Liver (tissue), 9 donors: ENCODE results near the gene TEX261. TPM values are rescaled to one million over a fixed set of nuclear protein-coding genes. Genes with fewer than 3 reads are reported as not detected.

Experiments
- DNase-seq: peaks from one replicate; pipeline ENCODE4 v3.0.0-alpha.2; 2017; ENCODE audit warnings: low spot score
- H3K27ac ChIP-seq, 2 donors: one replicate each; pipeline ENCODE4 v1.7.0; 2013; ENCODE audit warnings: inconsistent platforms in 2 of 2, low read length in 2 of 2, control low read depth in 1 of 2, low read depth in 1 of 2, mild to moderate bottlenecking in 1 of 2
- H3K27me3 ChIP-seq, 4 donors: one replicate each; pipeline versions ENCODE4 v1.6.1 to v1.7.0; 2013; ENCODE audit warnings: low read length in 3 of 4, inconsistent platforms in 1 of 4, mild to moderate bottlenecking in 1 of 4, moderate library complexity in 1 of 4; ENCODE audit not compliant: control insufficient read depth in 4 of 4, insufficient read depth in 4 of 4
- H3K36me3 ChIP-seq, 4 donors: one replicate each; pipeline versions ENCODE4 v1.6.1 to v1.7.0; 2013; ENCODE audit warnings: low read length in 3 of 4, mild to moderate bottlenecking in 3 of 4, low read depth in 1 of 4, moderate library complexity in 1 of 4; ENCODE audit not compliant: control insufficient read depth in 4 of 4, insufficient read depth in 3 of 4
- H3K4me1 ChIP-seq, 4 donors: one replicate each; pipeline versions ENCODE4 v1.6.1 to v1.7.0; 2013; ENCODE audit warnings: low read length in 3 of 4, mild to moderate bottlenecking in 3 of 4, moderate library complexity in 1 of 4; ENCODE audit not compliant: control insufficient read depth in 4 of 4, insufficient read depth in 4 of 4
- H3K4me3 ChIP-seq, 3 donors: one replicate each; pipeline versions ENCODE4 v1.6.1 to v1.7.0; 2013; ENCODE audit warnings: low read length in 3 of 3, control low read depth in 1 of 3, low read depth in 1 of 3, mild to moderate bottlenecking in 1 of 3
- H3K9ac ChIP-seq, 2 donors: one replicate each; pipeline ENCODE4 v1.7.0; 2013; ENCODE audit warnings: low read length in 2 of 2, mild to moderate bottlenecking in 2 of 2, moderate library complexity in 2 of 2, control low read depth in 1 of 2, low read depth in 1 of 2
- H3K9me3 ChIP-seq, 4 donors: one replicate each; pipeline versions ENCODE4 v1.6.1 to v1.7.0; 2013; ENCODE audit warnings: low read length in 3 of 4; ENCODE audit not compliant: control insufficient read depth in 4 of 4
- CTCF ChIP-seq: fragments of 150-350 bp; IDR thresholded peaks from 2 replicates; pipeline ENCODE4 v1.5.1; 2017; ENCODE audit warnings: improper control_type of control experiment, low read depth, low read length; ENCODE audit not compliant: missing input control
- GABPA ChIP-seq, 2 donors: IDR thresholded peaks in 1 of 2; conservative IDR thresholded peaks in 1 of 2; 2 replicates each; pipeline ENCODE4 v1.6.1; 2016; ENCODE audit warnings: antibody characterized with exemption in 2 of 2, mild to moderate bottlenecking in 1 of 2, moderate library complexity in 1 of 2
- HNF4A ChIP-seq, 2 donors: conservative IDR thresholded peaks; 2 replicates each; pipeline ENCODE4 v1.6.1; 2016; ENCODE audit warnings: antibody characterized with exemption in 2 of 2, mild to moderate bottlenecking in 2 of 2
- HNF4G ChIP-seq: IDR thresholded peaks from 2 replicates; pipeline ENCODE4 v1.6.1; 2016; ENCODE audit warnings: antibody characterized with exemption
- MAX ChIP-seq: IDR thresholded peaks from 2 replicates; pipeline ENCODE4 v1.6.1; 2016; ENCODE audit warnings: antibody characterized with exemption
- NR2F2 ChIP-seq: IDR thresholded peaks from 2 replicates; pipeline ENCODE4 v1.6.1; 2016; ENCODE audit warnings: antibody characterized with exemption
- RAD21 ChIP-seq, 2 donors: IDR thresholded peaks; 2 replicates each; pipeline ENCODE4 v1.6.1; 2016; ENCODE audit warnings: antibody characterized with exemption in 2 of 2, mild to moderate bottlenecking in 2 of 2
- RXRA ChIP-seq, 2 donors: IDR thresholded peaks; 2 replicates each; pipeline ENCODE4 v1.6.1; 2017 to 2018; ENCODE audit warnings: antibody characterized with exemption in 2 of 2, mild to moderate bottlenecking in 1 of 2
- SP1 ChIP-seq: IDR thresholded peaks from 2 replicates; pipeline ENCODE4 v1.6.1; 2018; ENCODE audit warnings: antibody characterized with exemption, mild to moderate bottlenecking
- TAF1 ChIP-seq: conservative IDR thresholded peaks from 2 replicates; pipeline ENCODE4 v1.6.1; 2016; ENCODE audit warnings: antibody characterized with exemption, mild to moderate bottlenecking
- YY1 ChIP-seq: IDR thresholded peaks from 2 replicates; pipeline ENCODE4 v1.6.1; 2016; ENCODE audit warnings: antibody characterized with exemption, mild to moderate bottlenecking
- ZBTB33 ChIP-seq: IDR thresholded peaks from 2 replicates; pipeline ENCODE4 v1.6.1; 2016; ENCODE audit warnings: antibody characterized with exemption
- WGBS: extraction: QIAGEN DNeasy Blood & Tissue Kit; methylation state at CpG from one replicate; pipeline ENCODE4 v1.1.7; 2013; 5-methylcytosine and 5-hydroxymethylcytosine counted together
- polyA plus RNA-seq, 2 donors: library from polyadenylated mRNA; stranded (reverse) in 1 of 2; unstranded in 1 of 2; fragments of 200-250 nt in 1 of 2; fragments of >200 nt in 1 of 2; fragmentation: Nextera tagmentation in 1 of 2; extraction: Ambion mirVana in 1 of 2; gene quantifications; one replicate each; pipeline versions ENCODE4 v1.2.1 to v1.2.3, GENCODE V29; 2013 to 2015
- total RNA-seq, 2 donors: library from RNA; depleted of rRNA; stranded (reverse); fragments of >200 nt; gene quantifications; one replicate each; pipeline ENCODE4 v1.2.3, GENCODE V29; 2014
- TF ChIP-seq, protein P1 (sequence below): IDR thresholded peaks from 2 replicates; pipeline ENCODE4 v1.6.1; 2016; ENCODE audit warnings: antibody characterized with exemption
- donor health status: healthy.
- donor health status: healthy.
- donor health status: healthy.
- donor health status: healthy.
- donor health status: healthy.

TEX261 gene
- total and polyA plus RNA-seq, 4 donors: 14.2 to 54.8 (median 24.4) TPM

GRCh38 chr2:70965506-70965905 lies 29.2 kb downstream of the TEX261 start:
- Histone ChIP-seq H3K36me3 (no peaks in the 10 kb centered on the region), H3K4me1 (peaks cover 0 to 8% (median under 1%) of the 10 kb centered on the region in 4 donors), H3K9me3 (no peaks in the 10 kb centered on the region), H3K4me3 (peak overlapping the region in 1 of 3 donors; percentile 41), H3K9ac (no peak overlapping the region), H3K27ac (no peak overlapping the region), H3K27me3 (peaks cover 3 to 11% (median 7%) of the 10 kb centered on the region in 4 donors)
- peak; percentile 33 for DNase-seq
- TF ChIP-seq YY1 (no peak), HNF4A (conservative IDR thresholded peaks at IDR 0.05) (no peak), ZBTB33 (no peak), SP1 (no peak), HNF4G (no peak), TAF1 (no peak), NR2F2 (no peak), GABPA (IDR thresholded peaks at IDR 0.05 in 1 of 2, conservative IDR thresholded peaks at IDR 0.05 in 1 of 2) (no peak), RAD21 (IDR thresholded peaks at IDR 0.05) (no peak), MAX (no peak)
- TF ChIP-seq, protein P1, sequence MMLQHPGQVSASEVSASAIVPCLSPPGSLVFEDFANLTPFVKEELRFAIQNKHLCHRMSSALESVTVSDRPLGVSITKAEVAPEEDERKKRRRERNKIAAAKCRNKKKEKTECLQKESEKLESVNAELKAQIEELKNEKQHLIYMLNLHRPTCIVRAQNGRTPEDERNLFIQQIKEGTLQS: no peak
- WGBS: 68% methylated on average over 14 of the region's 14 CpGs

DNA sequence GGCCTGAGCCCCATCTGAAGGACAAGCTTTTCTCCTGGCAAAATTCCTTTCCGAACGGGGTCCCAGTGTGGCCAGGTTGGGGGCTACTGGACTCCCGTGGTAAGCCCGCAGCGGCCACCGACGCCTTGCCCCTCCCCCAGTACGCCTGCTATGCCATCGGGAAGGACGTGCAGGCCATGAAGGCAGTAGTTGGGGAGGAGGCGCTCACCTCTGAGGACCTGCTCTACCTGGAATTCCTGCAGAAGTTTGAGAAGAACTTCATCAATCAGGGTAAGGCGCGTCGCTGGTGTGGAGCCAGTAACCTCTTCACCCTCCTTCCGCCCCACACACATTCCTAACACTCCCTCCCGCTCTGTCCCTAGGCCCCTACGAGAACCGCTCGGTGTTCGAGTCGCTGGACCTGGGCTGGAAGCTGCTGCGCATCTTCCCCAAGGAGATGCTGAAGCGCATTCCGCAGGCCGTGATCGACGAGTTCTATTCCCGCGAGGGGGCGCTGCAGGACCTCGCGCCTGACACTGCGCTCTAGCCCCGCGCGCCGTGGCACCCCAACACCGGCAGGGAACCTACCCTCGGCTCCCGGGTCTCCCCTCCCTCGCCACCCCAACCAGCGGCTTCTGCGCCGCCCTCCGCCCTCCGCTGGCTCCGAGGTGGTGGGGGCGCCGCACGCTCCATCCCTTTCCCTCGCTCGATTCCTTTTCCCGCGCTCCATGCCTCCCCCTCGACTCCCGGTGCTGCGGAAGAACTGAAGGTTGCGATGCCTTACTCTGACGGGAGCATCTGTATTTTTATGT lies 29.9 kb downstream of the TEX261 start:
- WGBS: 4% methylated on average over 59 of the region's 59 CpGs
- peak overlapping the region in 1 of 3 donors; percentile 41 for H3K4me3 ChIP-seq

More for the DNA sequence above, 29.9 kb downstream of the TEX261 start:
- peak; percentile 72 to 81 for TF ChIP-seq RAD21 (IDR thresholded peaks at IDR 0.05)
- TF ChIP-seq CTCF: peak; percentile 60
- no peak for TF ChIP-seq RXRA (IDR thresholded peaks at IDR 0.05)
- no peak for TF ChIP-seq NR2F2
- Histone ChIP-seq H3K9me3 (no peaks in the 10 kb centered on the region), H3K4me1 (peaks cover 0 to 8% (median under 1%) of the 10 kb centered on the region in 4 donors), H3K36me3 (no peaks in the 10 kb centered on the region), H3K27ac (no peak overlapping the region), H3K9ac (no peak overlapping the region), H3K27me3 (peaks cover 3 to 11% (median 7%) of the 10 kb centered on the region in 4 donors)
- DNase-seq: peak; percentile 88
